Endothelial cell of umbilical vein (primary cell): ENCODE data around the gene WBP1L. TPM values are rescaled to one million over a fixed set of nuclear protein-coding genes. Genes with fewer than 3 reads are reported as not detected.

Experiments
- BruUV-seq: library from RNA; stranded (reverse); fragments of 400-500 nt; replicated peaks from 2 replicates; lab custom pipeline; 2021; lab: Mats Ljungman, UMichigan
- CTCF ChIA-PET: fragments of 300-600, 350-600 bp; sonication (Branson Sonifier 250); formaldehyde crosslinking; loops from one replicate; lab custom pipeline; 2021; ENCODE audit warnings: antibody characterized with exemption, inconsistent platforms; lab: Charles Lee
- POLR2A ChIA-PET: fragments of 300-600, 350-600 bp; sonication (Branson Sonifier 250); formaldehyde crosslinking; loops from one replicate; lab custom pipeline; 2021; ENCODE audit warnings: antibody characterized with exemption, inconsistent platforms; lab: Charles Lee
- DNase-seq: peaks from one replicate; pipeline ENCODE4 v3.0.0-alpha.2; 2011; ENCODE audit warnings: low read depth, low spot score
- FAIRE-seq: peaks from 2 replicates; lab custom pipeline; 2011; peaks lifted over from hg19 to GRCh38; lab: Jason Lieb, UNC
- H2AFZ ChIP-seq: 2 replicates; pipeline ENCODE4 v1.6.0; 2012; ENCODE audit warnings: low read depth, low read length, control low read depth, inconsistent platforms
- H3K27ac ChIP-seq: 2 replicates; pipeline ENCODE4 v1.5.1; 2011; ENCODE audit warnings: low read depth, mild to moderate bottlenecking, control low read depth, low read length, moderate library complexity; ENCODE audit not compliant: insufficient read depth
- H3K27me3 ChIP-seq, 2 experiments: 2 replicates each; pipeline versions ENCODE4 v1.6.0 to v1.6.1; 2011; ENCODE audit warnings: low read length in 2 of 2, mixed read lengths in 1 of 2; ENCODE audit not compliant: control insufficient read depth in 2 of 2, insufficient read depth in 2 of 2
- H3K36me3 ChIP-seq, 2 experiments: 2 replicates in 1 of 2; 3 replicates in 1 of 2; pipeline ENCODE4 v1.5.1; 2011; ENCODE audit warnings: low read length in 2 of 2, mild to moderate bottlenecking in 1 of 2, moderate library complexity in 1 of 2; ENCODE audit not compliant: control insufficient read depth in 2 of 2, insufficient read depth in 2 of 2; ENCODE audit errors: extremely low read depth in 1 of 2
- H3K4me1 ChIP-seq: 3 replicates; pipeline ENCODE4 v1.5.1; 2011; ENCODE audit warnings: mild to moderate bottlenecking, low read length; ENCODE audit not compliant: control insufficient read depth, insufficient read depth; ENCODE audit errors: extremely low read depth
- H3K4me2 ChIP-seq: 2 replicates; pipeline ENCODE4 v1.6.1; 2011; ENCODE audit warnings: low read length, control low read depth, mixed read lengths; ENCODE audit not compliant: insufficient read depth
- H3K4me3 ChIP-seq, 3 experiments: fragments of 200-600 bp in 1 of 3; sonication (generic), shearing (Covaris generic) in 1 of 3; replicated peaks in 1 of 3; 2 replicates each; pipeline ENCODE4 v1.5.1; 2011 to 2016; ENCODE audit warnings: control low read depth in 3 of 3, low read length in 3 of 3, mild to moderate bottlenecking in 2 of 3, inconsistent platforms in 1 of 3, low read depth in 1 of 3, moderate library complexity in 1 of 3; ENCODE audit not compliant: insufficient read depth in 1 of 3
- H3K79me2 ChIP-seq: 2 replicates; pipeline ENCODE4 v1.6.0; 2012; ENCODE audit warnings: low read length, inconsistent platforms; ENCODE audit not compliant: control insufficient read depth, insufficient read depth
- H3K9ac ChIP-seq: replicated peaks from 2 replicates; pipeline ENCODE3; 2011; ENCODE audit warnings: low read length, control low read depth; ENCODE audit not compliant: insufficient read depth; ENCODE audit errors: extremely low read depth
- H3K9me1 ChIP-seq: replicated peaks from 3 replicates; pipeline ENCODE4 v1.6.0; 2011; ENCODE audit warnings: mild to moderate bottlenecking, low read length; ENCODE audit not compliant: control insufficient read depth, insufficient read depth; ENCODE audit errors: extremely low read depth
- H3K9me3 ChIP-seq: replicated peaks from 2 replicates; pipeline ENCODE4 v1.5.1; 2012; ENCODE audit warnings: low read length, inconsistent platforms; ENCODE audit not compliant: control insufficient read depth, insufficient read depth
- H4K20me1 ChIP-seq: replicated peaks from 2 replicates; pipeline ENCODE3; 2011; ENCODE audit warnings: mild to moderate bottlenecking, low read length; ENCODE audit not compliant: control insufficient read depth, insufficient read depth; ENCODE audit errors: extremely low read depth
- EZH2 ChIP-seq: IDR thresholded peaks from 2 replicates; pipeline ENCODE4 v1.6.1; 2012; ENCODE audit warnings: borderline replicate concordance, low read depth, mild to moderate bottlenecking, moderate library complexity, low read length, inconsistent platforms; ENCODE audit not compliant: severe bottlenecking
- FOS ChIP-seq: IDR thresholded peaks from 2 replicates; pipeline ENCODE4 v1.6.1; 2011; ENCODE audit warnings: mild to moderate bottlenecking, low read length, moderate library complexity, borderline replicate concordance; ENCODE audit not compliant: insufficient read depth
- GATA2 ChIP-seq: IDR thresholded peaks from 2 replicates; pipeline ENCODE4 v1.7.0; 2011; ENCODE audit warnings: low read depth, mild to moderate bottlenecking, moderate library complexity, mixed read lengths, low read length; ENCODE audit not compliant: insufficient read length, insufficient read depth
- JUN ChIP-seq: IDR thresholded peaks from 2 replicates; pipeline ENCODE4 v1.6.1; 2011; ENCODE audit warnings: borderline replicate concordance, low read depth; ENCODE audit not compliant: insufficient read length, insufficient read depth
- MYC ChIP-seq: IDR thresholded peaks from one replicate; pipeline ENCODE4 v1.6.1; 2011; ENCODE audit warnings: mild to moderate bottlenecking, low read depth, low read length
- POLR2A ChIP-seq: IDR thresholded peaks from 2 replicates; pipeline ENCODE4 v1.6.1; 2012; ENCODE audit warnings: low read depth, mild to moderate bottlenecking, control low read depth, low read length
- POLR2AphosphoS5 ChIP-seq: IDR thresholded peaks from 2 replicates; pipeline ENCODE4 v1.6.1; 2012; ENCODE audit warnings: low read depth, mild to moderate bottlenecking, control low read depth, low read length, moderate library complexity; ENCODE audit not compliant: insufficient read depth
- dilution Hi-C: fragments of 300-500 bp; cut with MboI; formaldehyde crosslinking; loops from one replicate; pipeline ENCODE4 v1.15.0; 2019; ENCODE audit warnings: low sequenced_read_pairs; ENCODE audit not compliant: extremely low pct_ligation_motif_present
- intact Hi-C: fragments of 100-400 bp; cut with micrococcal nuclease; formaldehyde crosslinking; loops from one replicate; pipeline ENCODE4 v1.10.0; 2022
- polyA plus RNA-seq, 4 experiments: library from polyadenylated mRNA; depleted of rRNA in 3 of 4; stranded (reverse) in 3 of 4; unstranded in 1 of 4; fragments of >200 nt; gene quantifications; 2 replicates each; pipeline versions ENCODE4 v1.2.1 to v1.2.3, GENCODE V29; 2011 to 2012; ENCODE audit warnings: missing spikeins in 1 of 4
- total RNA-seq: library from RNA; stranded (reverse); gene quantifications from 2 replicates; pipeline ENCODE4 v1.2.3, GENCODE V29; 2021
- TF ChIP-seq, protein P1 (sequence below): IDR thresholded peaks from 2 replicates; pipeline ENCODE4 v1.6.1; 2011; ENCODE audit not compliant: insufficient read depth, insufficient read length
- TF ChIP-seq, protein P2 (sequence below), 2 donors: IDR thresholded peaks; 1 replicate in 1 of 2; 2 replicates in 1 of 2; pipeline ENCODE4 v1.5.1; 2011; ENCODE audit warnings: low read length in 2 of 2, mild to moderate bottlenecking in 2 of 2, moderate library complexity in 2 of 2, control low read depth in 1 of 2, inconsistent platforms in 1 of 2, low read depth in 1 of 2; ENCODE audit not compliant: insufficient read depth in 1 of 2; ENCODE audit errors: extremely low read depth in 1 of 2

WBP1L gene
- total and polyA plus RNA-seq, 2 donors (not counting 3 experiments of a cell fraction or from before 2014, with no cell fraction given) = 46.0 to 70.3 TPM

DNA sequence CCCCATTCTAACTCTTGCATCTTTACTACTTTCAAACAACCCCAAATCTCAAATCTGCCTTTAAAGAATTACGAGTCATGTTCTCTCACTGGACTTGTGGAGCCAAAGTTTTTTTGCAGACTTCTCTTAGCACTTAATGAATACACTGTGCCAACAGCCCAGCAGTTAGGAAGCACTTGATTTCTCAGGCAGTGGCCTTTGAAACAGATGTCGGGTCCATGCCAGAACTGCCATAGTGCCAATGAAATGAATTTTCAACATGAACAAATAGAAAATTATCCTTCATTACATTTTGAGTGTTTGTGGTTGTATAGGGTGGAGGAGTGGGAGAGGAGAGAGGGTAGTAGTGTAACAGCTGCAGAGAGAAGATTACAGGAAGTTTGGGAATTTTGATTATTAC, 116.2 kb downstream of the WBP1L start:
- DNase-seq = no peak
- FAIRE-seq = no peak
- dilution Hi-C loops (no loop called here), intact Hi-C loops (loop anchor here (2.0 kb wide), 1 partner anchor 27 kb away; no protein-coding TSS in a partner anchor)
- Histone ChIP-seq H3K9ac (no peak overlapping the region), H2AFZ (no peak overlapping the region), H3K4me2 (no peak overlapping the region), H3K27me3 (no peaks in the 10 kb centered on the region), H3K36me3 (peaks cover 3 to 8% of the 10 kb centered on the region in 2 experiments), H3K4me3 (no peak overlapping the region), H3K9me3 (no peaks in the 10 kb centered on the region), H3K9me1 (no peaks in the 10 kb centered on the region), H3K79me2 (peaks cover 15% of the 10 kb centered on the region), H3K27ac (no peak overlapping the region), H4K20me1 (no peaks in the 10 kb centered on the region), H3K4me1 (peaks cover 3% of the 10 kb centered on the region)
- ChIA-PET POLR2A (no interaction called here), CTCF (interaction anchor here (1.8 kb wide), 1 partner anchor 42 kb away, joined by 6 read pairs; no protein-coding TSS in a partner anchor)
- TF ChIP-seq JUN (no peak), EZH2 (no peak), POLR2A (no peak), GATA2 (no peak), FOS (no peak), MYC (no peak), POLR2AphosphoS5 (no peak)
- TF ChIP-seq, protein P1, sequence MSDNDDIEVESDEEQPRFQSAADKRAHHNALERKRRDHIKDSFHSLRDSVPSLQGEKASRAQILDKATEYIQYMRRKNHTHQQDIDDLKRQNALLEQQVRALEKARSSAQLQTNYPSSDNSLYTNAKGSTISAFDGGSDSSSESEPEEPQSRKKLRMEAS = no peak
- TF ChIP-seq, protein P2, sequence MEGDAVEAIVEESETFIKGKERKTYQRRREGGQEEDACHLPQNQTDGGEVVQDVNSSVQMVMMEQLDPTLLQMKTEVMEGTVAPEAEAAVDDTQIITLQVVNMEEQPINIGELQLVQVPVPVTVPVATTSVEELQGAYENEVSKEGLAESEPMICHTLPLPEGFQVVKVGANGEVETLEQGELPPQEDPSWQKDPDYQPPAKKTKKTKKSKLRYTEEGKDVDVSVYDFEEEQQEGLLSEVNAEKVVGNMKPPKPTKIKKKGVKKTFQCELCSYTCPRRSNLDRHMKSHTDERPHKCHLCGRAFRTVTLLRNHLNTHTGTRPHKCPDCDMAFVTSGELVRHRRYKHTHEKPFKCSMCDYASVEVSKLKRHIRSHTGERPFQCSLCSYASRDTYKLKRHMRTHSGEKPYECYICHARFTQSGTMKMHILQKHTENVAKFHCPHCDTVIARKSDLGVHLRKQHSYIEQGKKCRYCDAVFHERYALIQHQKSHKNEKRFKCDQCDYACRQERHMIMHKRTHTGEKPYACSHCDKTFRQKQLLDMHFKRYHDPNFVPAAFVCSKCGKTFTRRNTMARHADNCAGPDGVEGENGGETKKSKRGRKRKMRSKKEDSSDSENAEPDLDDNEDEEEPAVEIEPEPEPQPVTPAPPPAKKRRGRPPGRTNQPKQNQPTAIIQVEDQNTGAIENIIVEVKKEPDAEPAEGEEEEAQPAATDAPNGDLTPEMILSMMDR (IDR thresholded peaks at IDR 0.05; ENCODE audit: extremely low read depth in 1 of 2, insufficient read depth in 1 of 2, low read depth in 1 of 2, low read length in 2 of 2) = no peak
- no TSS peak for BruUV-seq
